GM12891 (cell line): Measurements from ENCODE around the gene B4GALT1.
A peak's percentile ranks its signal among the peaks of the same experiment; 100 is the strongest.

Experiments used
- PAX5 ChIP-seq: IDR thresholded peaks from 2 replicates; pipeline ENCODE4 v1.6.1; 2011; ENCODE audit warnings: low read length, moderate library complexity, mild to moderate bottlenecking; ENCODE audit not compliant: insufficient read depth, severe bottlenecking
- POLR2A ChIP-seq: IDR thresholded peaks from 2 replicates; pipeline ENCODE4 v1.6.1; 2011; ENCODE audit warnings: low read depth, low read length, control low read depth
- POLR2AphosphoS5 ChIP-seq: IDR thresholded peaks from 2 replicates; pipeline ENCODE4 v1.6.1; 2011; ENCODE audit warnings: low read depth, low read length, control low read depth
- TAF1 ChIP-seq: IDR thresholded peaks from 2 replicates; pipeline ENCODE4 v1.6.1; 2011; ENCODE audit warnings: low read depth, low read length, control low read depth

- no peak for TF ChIP-seq POLR2A
- no peak for TF ChIP-seq TAF1
- no peak for TF ChIP-seq PAX5
- TF ChIP-seq POLR2AphosphoS5: peak; percentile 60; the same call in 1 of the 2 replicates
Observed at GRCh38 chr9:33109097-33109496, 58.0 kb downstream of the B4GALT1 start.
